ENCODE results near the gene NFS1. TPM values are rescaled to one million over a fixed set of nuclear protein-coding genes. Genes with fewer than 3 reads are reported as not detected.

NFS1 gene
- polyA plus RNA-seq, 1 of the 3 experiments (the other 2 are of a cell fraction), result 75.6 TPM

DNA sequence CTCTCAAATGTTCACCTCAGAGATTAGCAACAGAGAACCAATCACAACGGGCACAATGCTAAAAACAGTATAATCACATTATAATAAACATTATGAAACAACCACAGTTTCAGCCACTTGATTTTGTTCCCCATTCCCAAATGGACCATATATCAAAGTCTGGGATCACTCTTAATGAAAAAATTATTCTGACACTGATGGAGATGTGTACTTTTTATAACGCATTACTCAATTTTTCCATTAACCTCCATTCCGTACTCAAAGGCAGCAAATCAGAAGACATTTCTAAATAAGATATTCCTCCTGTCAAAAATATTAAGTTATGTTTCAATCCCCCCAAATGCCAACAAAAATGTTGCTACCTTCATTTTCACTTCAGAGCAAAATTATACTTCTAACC lies 37.2 kb downstream of the NFS1 start:
- Histone ChIP-seq H3K27me3 (ENCODE audit: insufficient read depth) (no peaks in the 10 kb centered on the region), H3K79me2 (ENCODE audit: insufficient read depth) (peaks cover 79% of the 10 kb centered on the region), H3K4me2 (peak overlapping the region; percentile 97), H4K20me1 (ENCODE audit: insufficient read depth) (peaks cover 72% of the 10 kb centered on the region), H3K9ac (peak overlapping the region; percentile 98; the same call in 1 of the 2 replicates), H3K27ac (ENCODE audit: low read depth in 2 of 2, low read length in 1 of 2) (peak overlapping the region in 1 of 2 experiments; percentile 27; a peak in 1 of 4 replicates), H3F3A (replicated peaks; ENCODE audit: insufficient read depth) (peaks cover 27% of the 10 kb centered on the region), H3K4me1 (ENCODE audit: control insufficient read depth in 1 of 2, insufficient read depth in 2 of 2, low read depth in 1 of 2, low read length in 1 of 2) (peaks cover 10 to 13% of the 10 kb centered on the region in 2 experiments; a peak in 2 of 4 replicates), H3K9me2 (no peaks in the 10 kb centered on the region), H3K4me3 (ENCODE audit: low read depth in 2 of 2, low read length in 1 of 2) (peak overlapping the region; percentile 78 to 83; a peak in 3 of 4 replicates), H2AFZ (ENCODE audit: low read depth) (no peak overlapping the region), H3K9me3 (no peaks in the 10 kb centered on the region), H3K36me3 (replicated peaks in 1 of 2; ENCODE audit: control insufficient read depth in 1 of 2, insufficient read depth in 2 of 2, low read length in 1 of 2) (peaks cover 5 to 6% of the 10 kb centered on the region in 2 experiments)
- DNase-seq, result no peak
- 13% methylated on average over 3 of the region's 3 CpGs for WGBS (ENCODE audit: low lambda C conversion rate)
- no peak for TF ChIP-seq GATA2 (CRISPR knock-in tag; IDR thresholded peaks at IDR 0.05)
- TF ChIP-seq, protein P1, sequence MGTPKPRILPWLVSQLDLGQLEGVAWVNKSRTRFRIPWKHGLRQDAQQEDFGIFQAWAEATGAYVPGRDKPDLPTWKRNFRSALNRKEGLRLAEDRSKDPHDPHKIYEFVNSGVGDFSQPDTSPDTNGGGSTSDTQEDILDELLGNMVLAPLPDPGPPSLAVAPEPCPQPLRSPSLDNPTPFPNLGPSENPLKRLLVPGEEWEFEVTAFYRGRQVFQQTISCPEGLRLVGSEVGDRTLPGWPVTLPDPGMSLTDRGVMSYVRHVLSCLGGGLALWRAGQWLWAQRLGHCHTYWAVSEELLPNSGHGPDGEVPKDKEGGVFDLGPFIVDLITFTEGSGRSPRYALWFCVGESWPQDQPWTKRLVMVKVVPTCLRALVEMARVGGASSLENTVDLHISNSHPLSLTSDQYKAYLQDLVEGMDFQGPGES (IDR thresholded peaks at IDR 0.05; ENCODE audit: low read depth, low read length), result no peak
- TF ChIP-seq, protein P2, sequence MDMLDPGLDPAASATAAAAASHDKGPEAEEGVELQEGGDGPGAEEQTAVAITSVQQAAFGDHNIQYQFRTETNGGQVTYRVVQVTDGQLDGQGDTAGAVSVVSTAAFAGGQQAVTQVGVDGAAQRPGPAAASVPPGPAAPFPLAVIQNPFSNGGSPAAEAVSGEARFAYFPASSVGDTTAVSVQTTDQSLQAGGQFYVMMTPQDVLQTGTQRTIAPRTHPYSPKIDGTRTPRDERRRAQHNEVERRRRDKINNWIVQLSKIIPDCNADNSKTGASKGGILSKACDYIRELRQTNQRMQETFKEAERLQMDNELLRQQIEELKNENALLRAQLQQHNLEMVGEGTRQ (IDR thresholded peaks at IDR 0.05; ENCODE audit: borderline replicate concordance, low read depth, low read length), result no peak
- no peak for TF ChIP-seq GABPA (IDR thresholded peaks at IDR 0.05; ENCODE audit: low read depth)
- no peak for TF ChIP-seq CHD2 (IDR thresholded peaks at IDR 0.05; ENCODE audit: low read length, partially characterized antibody)
- TF ChIP-seq TCF12 (IDR thresholded peaks at IDR 0.05), result no peak
- TF ChIP-seq MXI1 (IDR thresholded peaks at IDR 0.05; ENCODE audit: low read depth, low read length), result no peak
- no peak for TF ChIP-seq RAD21 (IDR thresholded peaks at IDR 0.05; ENCODE audit: low read length)
- POLR2A ChIA-PET, result interaction anchor here (1.2 kb wide), 1 partner anchor 46 kb away, joined by 3 read pairs; the partner anchor contains the start of gene SPAG4
- CTCF ChIA-PET, result interaction anchor here (2.9 kb wide), 1 partner anchor 43 kb away, joined by 16 read pairs; no protein-coding TSS in a partner anchor

DNA sequence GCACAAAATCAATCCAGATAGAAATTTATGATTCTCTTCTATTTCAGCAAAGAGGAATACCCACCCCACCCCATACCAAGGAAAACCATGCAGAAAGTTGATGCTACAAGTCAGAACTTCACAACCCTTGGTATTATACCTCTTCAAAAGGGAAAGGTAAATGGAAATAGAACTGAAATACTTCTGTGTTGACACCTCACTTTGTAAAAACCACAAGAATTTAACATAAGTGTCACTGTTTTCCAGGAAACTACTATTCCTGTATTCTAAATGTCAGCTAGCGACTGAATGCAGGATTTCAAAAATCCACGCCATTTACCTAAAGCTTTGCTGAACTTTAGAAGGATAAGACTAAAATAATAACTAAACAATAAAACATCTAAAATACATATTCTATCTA lies 38.1 kb downstream of the NFS1 start:
- Histone ChIP-seq H3K9me2 (no peaks in the 10 kb centered on the region), H3K79me2 (ENCODE audit: insufficient read depth) (peaks cover 88% of the 10 kb centered on the region), H2AFZ (ENCODE audit: low read depth) (no peak overlapping the region), H3K9me3 (no peaks in the 10 kb centered on the region), H3K27ac (ENCODE audit: low read depth in 2 of 2, low read length in 1 of 2) (no peak overlapping the region), H3K4me3 (ENCODE audit: low read depth in 2 of 2, low read length in 1 of 2) (peak overlapping the region in 1 of 2 experiments; percentile 83; a peak in 2 of 4 replicates), H3K36me3 (replicated peaks in 1 of 2; ENCODE audit: control insufficient read depth in 1 of 2, insufficient read depth in 2 of 2, low read length in 1 of 2) (peaks cover 5 to 9% of the 10 kb centered on the region in 2 experiments), H3F3A (replicated peaks; ENCODE audit: insufficient read depth) (peaks cover 28% of the 10 kb centered on the region), H3K27me3 (ENCODE audit: insufficient read depth) (no peaks in the 10 kb centered on the region), H3K4me2 (peak overlapping the region; percentile 97), H3K9ac (peak overlapping the region; percentile 98; the same call in 1 of the 2 replicates), H4K20me1 (ENCODE audit: insufficient read depth) (peaks cover 80% of the 10 kb centered on the region), H3K4me1 (ENCODE audit: control insufficient read depth in 1 of 2, insufficient read depth in 2 of 2, low read depth in 1 of 2, low read length in 1 of 2) (peaks cover 10 to 13% of the 10 kb centered on the region in 2 experiments; a peak in 2 of 4 replicates)
- WGBS (ENCODE audit: low lambda C conversion rate), result 89% methylated on average over 2 of the region's 2 CpGs
- ChIA-PET CTCF (interaction anchor here (2.9 kb wide), 1 partner anchor 42 kb away, joined by 16 read pairs; no protein-coding TSS in a partner anchor), POLR2A (interaction anchor here (1.2 kb wide), 1 partner anchor 45 kb away, joined by 3 read pairs; the partner anchor contains the start of gene SPAG4)
- TF ChIP-seq FOSL2 (IDR thresholded peaks at IDR 0.05; ENCODE audit: borderline replicate concordance, low read depth) (no peak), SIN3A (IDR thresholded peaks at IDR 0.05; ENCODE audit: borderline replicate concordance, low read depth, low read length) (no peak), FOXM1 (IDR thresholded peaks at IDR 0.05; ENCODE audit: low read depth) (no peak), JUND (IDR thresholded peaks at IDR 0.05) (no peak), GATA2 (CRISPR knock-in tag; IDR thresholded peaks at IDR 0.05) (no peak)
- TF ChIP-seq, protein P3, sequence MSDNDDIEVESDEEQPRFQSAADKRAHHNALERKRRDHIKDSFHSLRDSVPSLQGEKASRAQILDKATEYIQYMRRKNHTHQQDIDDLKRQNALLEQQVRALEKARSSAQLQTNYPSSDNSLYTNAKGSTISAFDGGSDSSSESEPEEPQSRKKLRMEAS (IDR thresholded peaks at IDR 0.05; ENCODE audit: low read depth), result no peak
- TF ChIP-seq, protein P4, sequence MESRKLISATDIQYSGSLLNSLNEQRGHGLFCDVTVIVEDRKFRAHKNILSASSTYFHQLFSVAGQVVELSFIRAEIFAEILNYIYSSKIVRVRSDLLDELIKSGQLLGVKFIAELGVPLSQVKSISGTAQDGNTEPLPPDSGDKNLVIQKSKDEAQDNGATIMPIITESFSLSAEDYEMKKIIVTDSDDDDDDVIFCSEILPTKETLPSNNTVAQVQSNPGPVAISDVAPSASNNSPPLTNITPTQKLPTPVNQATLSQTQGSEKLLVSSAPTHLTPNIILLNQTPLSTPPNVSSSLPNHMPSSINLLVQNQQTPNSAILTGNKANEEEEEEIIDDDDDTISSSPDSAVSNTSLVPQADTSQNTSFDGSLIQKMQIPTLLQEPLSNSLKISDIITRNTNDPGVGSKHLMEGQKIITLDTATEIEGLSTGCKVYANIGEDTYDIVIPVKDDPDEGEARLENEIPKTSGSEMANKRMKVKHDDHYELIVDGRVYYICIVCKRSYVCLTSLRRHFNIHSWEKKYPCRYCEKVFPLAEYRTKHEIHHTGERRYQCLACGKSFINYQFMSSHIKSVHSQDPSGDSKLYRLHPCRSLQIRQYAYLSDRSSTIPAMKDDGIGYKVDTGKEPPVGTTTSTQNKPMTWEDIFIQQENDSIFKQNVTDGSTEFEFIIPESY (IDR thresholded peaks at IDR 0.05; ENCODE audit: borderline replicate concordance, low read depth), result no peak
- TF ChIP-seq, protein P5, sequence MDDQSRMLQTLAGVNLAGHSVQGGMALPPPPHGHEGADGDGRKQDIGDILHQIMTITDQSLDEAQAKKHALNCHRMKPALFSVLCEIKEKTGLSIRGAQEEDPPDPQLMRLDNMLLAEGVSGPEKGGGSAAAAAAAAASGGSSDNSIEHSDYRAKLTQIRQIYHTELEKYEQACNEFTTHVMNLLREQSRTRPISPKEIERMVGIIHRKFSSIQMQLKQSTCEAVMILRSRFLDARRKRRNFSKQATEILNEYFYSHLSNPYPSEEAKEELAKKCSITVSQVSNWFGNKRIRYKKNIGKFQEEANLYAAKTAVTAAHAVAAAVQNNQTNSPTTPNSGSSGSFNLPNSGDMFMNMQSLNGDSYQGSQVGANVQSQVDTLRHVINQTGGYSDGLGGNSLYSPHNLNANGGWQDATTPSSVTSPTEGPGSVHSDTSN (IDR thresholded peaks at IDR 0.05), result no peak
- DNase-seq, result no peak
